AG04450 (cell line): ENCODE measurements around the gene TBC1D8. TPM values are rescaled to one million over a fixed set of nuclear protein-coding genes. Genes with fewer than 3 reads are reported as not detected.

Experiments used
- CTCF ChIA-PET: fragments of 300-600, 350-600 bp; formaldehyde crosslinking; extraction: SDS; loops from one replicate; lab custom pipeline; 2022; ENCODE audit warnings: antibody characterized with exemption, inconsistent platforms; lab: Charles Lee
- POLR2A ChIA-PET: fragments of 350-600 bp; formaldehyde crosslinking; extraction: SDS; loops from one replicate; lab custom pipeline; 2021; ENCODE audit warnings: antibody characterized with exemption, inconsistent platforms; lab: Yijun Ruan, JAX
- DNase-seq: peaks from one replicate; pipeline ENCODE4 v3.0.0-alpha.2; 2011; ENCODE audit warnings: low read depth, low spot score
- H3K27ac ChIP-seq: one replicate; pipeline ENCODE4 v1.5.1; 2012; ENCODE audit warnings: low read depth, low read length, control low read depth
- H3K27me3 ChIP-seq: one replicate; pipeline ENCODE4 v1.6.0; 2012; ENCODE audit warnings: low read length; ENCODE audit not compliant: control insufficient read depth, insufficient read depth
- H3K4me3 ChIP-seq: 2 replicates; pipeline ENCODE4 v1.5.1; 2011; ENCODE audit warnings: mild to moderate bottlenecking, low read depth, low read length, control low read depth
- H3K9me3 ChIP-seq: 2 replicates; pipeline ENCODE4 v1.5.1; 2012; ENCODE audit warnings: low read length; ENCODE audit not compliant: control insufficient read depth, insufficient read depth
- polyA plus RNA-seq: library from polyadenylated mRNA; depleted of rRNA; stranded (reverse); fragments of >200 nt; gene quantifications from 2 replicates; pipeline ENCODE4 v1.2.3, GENCODE V29; 2011
- TF ChIP-seq, protein P1 (sequence below): IDR thresholded peaks from 2 replicates; pipeline ENCODE4 v1.5.1; 2011; ENCODE audit warnings: low read depth, low read length, control low read depth, inconsistent platforms

The TBC1D8 gene
- polyA plus RNA-seq, 1 experiment: 2.5 TPM

DNA sequence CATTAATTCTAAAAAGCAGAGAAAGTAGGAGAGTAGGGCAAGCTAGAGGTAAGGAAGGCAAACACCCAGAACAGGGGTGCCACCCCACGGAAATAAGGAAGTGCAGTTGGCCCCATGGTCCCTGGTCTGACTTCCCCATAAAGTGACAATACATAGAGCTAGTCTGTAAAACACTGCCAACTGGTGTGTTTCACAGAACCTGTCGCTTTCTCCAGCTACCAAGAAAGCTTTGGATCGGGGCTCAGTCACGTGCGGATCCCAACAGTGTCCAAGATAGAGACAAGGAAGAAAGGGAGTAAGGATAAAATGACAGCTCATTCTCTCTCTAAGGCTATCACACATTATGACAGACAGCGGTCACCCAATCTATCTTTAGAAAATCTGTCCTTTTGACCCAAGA, 36.4 kb downstream of the TBC1D8 start:
- TF ChIP-seq, protein P1, sequence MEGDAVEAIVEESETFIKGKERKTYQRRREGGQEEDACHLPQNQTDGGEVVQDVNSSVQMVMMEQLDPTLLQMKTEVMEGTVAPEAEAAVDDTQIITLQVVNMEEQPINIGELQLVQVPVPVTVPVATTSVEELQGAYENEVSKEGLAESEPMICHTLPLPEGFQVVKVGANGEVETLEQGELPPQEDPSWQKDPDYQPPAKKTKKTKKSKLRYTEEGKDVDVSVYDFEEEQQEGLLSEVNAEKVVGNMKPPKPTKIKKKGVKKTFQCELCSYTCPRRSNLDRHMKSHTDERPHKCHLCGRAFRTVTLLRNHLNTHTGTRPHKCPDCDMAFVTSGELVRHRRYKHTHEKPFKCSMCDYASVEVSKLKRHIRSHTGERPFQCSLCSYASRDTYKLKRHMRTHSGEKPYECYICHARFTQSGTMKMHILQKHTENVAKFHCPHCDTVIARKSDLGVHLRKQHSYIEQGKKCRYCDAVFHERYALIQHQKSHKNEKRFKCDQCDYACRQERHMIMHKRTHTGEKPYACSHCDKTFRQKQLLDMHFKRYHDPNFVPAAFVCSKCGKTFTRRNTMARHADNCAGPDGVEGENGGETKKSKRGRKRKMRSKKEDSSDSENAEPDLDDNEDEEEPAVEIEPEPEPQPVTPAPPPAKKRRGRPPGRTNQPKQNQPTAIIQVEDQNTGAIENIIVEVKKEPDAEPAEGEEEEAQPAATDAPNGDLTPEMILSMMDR: no peak
- no peak for DNase-seq
- no peak overlapping the region for H3K4me3 ChIP-seq
- H3K9me3 ChIP-seq: no peaks in the 10 kb centered on the region
- ChIA-PET POLR2A (no interaction called here), CTCF (no interaction called here)
- H3K27me3 ChIP-seq: peaks cover 3% of the 10 kb centered on the region
- H3K27ac ChIP-seq: no peak overlapping the region

DNA sequence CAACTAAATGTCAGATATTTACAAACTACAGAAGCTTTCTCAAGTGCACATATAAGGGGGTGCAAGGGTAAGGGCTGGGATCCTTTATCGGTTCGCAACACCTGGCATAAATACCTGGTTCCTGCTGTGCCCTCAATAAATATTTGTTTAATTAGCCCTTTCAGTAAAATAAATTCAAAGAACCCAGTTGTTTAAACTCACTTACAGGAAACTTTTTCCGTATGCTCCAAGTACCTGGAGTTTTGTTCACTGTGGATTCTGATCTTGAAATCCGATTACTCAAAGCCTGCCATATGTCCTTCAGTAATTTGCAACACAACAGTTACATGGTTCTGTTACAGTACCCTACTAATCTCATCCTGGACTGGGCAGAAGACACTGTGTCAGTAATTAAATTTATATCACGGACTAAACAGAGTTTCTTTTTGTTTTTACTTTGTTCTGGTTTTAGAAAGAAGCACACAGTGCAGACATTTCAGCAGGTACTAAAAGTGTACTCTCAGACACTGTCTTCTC, 36.9 kb downstream of the TBC1D8 start:
- TF ChIP-seq, protein P1: no peak
- H3K27me3 ChIP-seq: peaks cover 3% of the 10 kb centered on the region
- no peak for DNase-seq
- ChIA-PET CTCF (interaction anchor here (0.6 kb wide), 1 partner anchor 91 kb away, joined by 3 read pairs; no protein-coding TSS in a partner anchor), POLR2A (interaction anchor here (0.5 kb wide), 1 partner anchor 648 kb away, joined by 6 read pairs; no protein-coding TSS in a partner anchor)
- no peak overlapping the region for H3K27ac ChIP-seq
- H3K4me3 ChIP-seq: no peak overlapping the region
- no peaks in the 10 kb centered on the region for H3K9me3 ChIP-seq

DNA sequence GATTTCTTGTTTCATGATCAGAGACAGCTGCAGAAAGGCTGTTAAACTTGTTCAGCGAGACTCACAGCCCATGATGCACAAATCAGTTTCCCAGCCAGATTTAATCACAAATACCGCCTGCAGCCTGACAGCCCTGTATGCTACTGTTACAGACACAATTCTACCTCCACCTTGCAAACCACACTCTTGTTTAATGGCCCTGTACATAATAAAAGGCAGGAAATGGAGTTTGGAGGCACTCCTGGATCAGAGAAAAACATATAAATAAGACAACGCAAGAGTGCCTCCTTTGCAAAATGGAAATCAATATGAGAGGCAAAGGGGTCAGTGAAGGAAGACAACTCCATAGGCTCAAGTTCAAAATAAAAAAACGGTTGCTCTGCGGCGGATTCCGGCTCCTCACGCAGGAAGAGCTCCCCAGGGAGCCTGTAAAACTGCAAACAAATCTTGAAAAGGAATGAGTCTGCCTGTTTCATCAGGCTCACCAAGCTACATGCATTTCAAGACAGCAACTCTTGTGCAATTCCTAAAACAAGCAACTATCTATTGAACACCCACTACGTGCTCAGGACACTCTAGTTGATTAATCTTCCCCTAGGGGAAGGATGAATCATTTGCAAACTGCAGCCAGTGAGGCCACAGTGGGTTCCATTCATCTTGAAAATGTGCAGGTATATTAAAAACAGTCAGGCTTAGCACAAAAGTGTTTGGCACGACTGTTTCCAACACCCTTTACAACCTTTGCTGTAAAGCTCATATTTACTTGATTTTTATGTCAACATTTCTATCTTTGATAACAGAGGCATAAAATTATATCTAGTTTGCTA, 37.5 kb downstream of the TBC1D8 start:
- ChIA-PET CTCF (interaction anchor here (0.6 kb wide), 2 partner anchors 58 to 92 kb away, joined by 3 to 5 read pairs; no protein-coding TSS in a partner anchor), POLR2A (interaction anchor here (0.5 kb wide), 1 partner anchor 647 kb away, joined by 6 read pairs; no protein-coding TSS in a partner anchor)
- H3K9me3 ChIP-seq: no peaks in the 10 kb centered on the region
- DNase-seq: no peak
- H3K27ac ChIP-seq: no peak overlapping the region
- TF ChIP-seq, protein P1: no peak
- H3K27me3 ChIP-seq: peaks cover 3% of the 10 kb centered on the region
- H3K4me3 ChIP-seq: no peak overlapping the region

DNA sequence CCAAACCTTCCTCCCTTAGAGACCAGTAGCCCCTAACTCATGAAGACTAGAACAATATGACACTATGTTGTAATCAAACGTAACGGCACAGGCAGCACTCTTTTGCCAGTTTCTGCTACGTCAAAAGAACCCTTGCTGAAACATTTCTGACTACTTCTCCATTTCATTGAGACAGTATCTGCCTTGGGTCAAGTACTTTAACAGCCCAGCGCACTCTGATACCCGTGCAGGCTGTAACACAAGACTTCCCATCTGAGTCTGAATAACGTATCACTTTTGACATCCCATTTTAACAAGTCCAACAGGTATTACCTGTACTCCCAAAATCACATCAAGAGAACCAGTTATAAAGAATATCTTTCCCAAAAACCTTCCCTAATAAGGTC, 38.4 kb downstream of the TBC1D8 start:
- Histone ChIP-seq H3K9me3 (no peaks in the 10 kb centered on the region), H3K27me3 (peaks cover 3% of the 10 kb centered on the region), H3K27ac (no peak overlapping the region), H3K4me3 (no peak overlapping the region)
- POLR2A ChIA-PET: no interaction called here
- DNase-seq: no peak
- TF ChIP-seq, protein P1: no peak
- CTCF ChIA-PET: no interaction called here
